Body of pancreas (tissue), 4 donors: Measurements from ENCODE around the gene SH2D7.

Experiments used
- CTCF ChIP-seq, 7 experiments: fragments of 450-650 bp in 4 of 7; fragments of 200-600 bp in 3 of 7; sonication (generic) in 3 of 7; IDR thresholded peaks; one replicate each; pipeline ENCODE4 v1.5.1; 2016 to 2019; ENCODE audit warnings: antibody characterized with exemption in 7 of 7
- POLR2A ChIP-seq, 3 donors: fragments of 450-650 bp; IDR thresholded peaks; one replicate each; pipeline ENCODE4 v1.6.1; 2016; ENCODE audit warnings: antibody characterized with exemption in 3 of 3, mild to moderate bottlenecking in 2 of 3

GRCh38 chr15:78088773-78089080 is 3.6 kb upstream of the SH2D7 start:
- TF ChIP-seq CTCF (IDR thresholded peaks at IDR 0.05): no peak
- TF ChIP-seq POLR2A (IDR thresholded peaks at IDR 0.05): no peak
